T-helper 9 cell (primary cell): ENCODE results near the gene ERF.

ENCODE experiments used
- DNase-seq: peaks from one replicate; pipeline ENCODE4 v3.0.0-alpha.2; 2020

ERF gene

DNA sequence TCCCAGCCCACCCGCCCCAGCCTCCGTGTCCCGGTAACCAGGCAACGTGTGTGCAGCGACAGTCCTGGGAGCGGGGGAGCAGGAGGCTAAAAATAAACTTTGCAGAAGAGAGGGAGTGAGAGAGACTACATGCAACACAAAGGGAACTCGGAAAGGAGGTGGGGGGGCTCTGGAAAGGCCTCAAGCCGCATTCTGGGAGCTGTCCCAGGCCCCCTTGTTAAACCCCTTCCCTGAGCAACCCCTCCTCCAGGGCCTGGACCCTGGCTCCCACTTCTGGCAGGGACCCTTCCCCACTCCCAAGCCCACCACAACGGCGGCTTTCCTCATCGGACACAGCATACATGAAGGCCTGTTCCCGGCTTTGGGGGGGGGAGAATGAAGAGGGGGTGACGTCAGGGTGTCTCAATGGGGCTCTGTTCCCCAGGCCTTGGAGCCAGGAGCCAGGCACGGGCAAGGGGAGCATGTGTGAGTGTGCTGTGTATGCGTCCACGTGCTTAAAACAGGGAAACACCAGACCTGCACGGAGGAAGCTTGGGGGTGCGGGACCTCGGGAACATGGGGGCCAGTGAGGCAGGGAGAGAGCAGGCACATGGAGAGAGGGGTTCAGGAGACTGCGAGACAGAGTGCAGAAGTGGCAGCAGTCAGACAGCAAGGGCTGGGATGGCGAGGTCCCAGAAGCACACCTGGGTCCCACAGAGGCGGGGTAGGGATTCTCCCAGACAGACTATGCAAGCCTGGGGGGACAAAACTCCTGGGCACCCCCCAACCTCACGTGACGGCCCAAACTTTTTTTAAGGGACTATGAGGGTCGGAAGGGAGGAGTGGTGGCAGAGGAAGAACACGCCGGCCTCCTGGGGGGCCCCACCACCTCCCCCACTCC lies 2.3 kb downstream of the ERF start:
- DNase-seq, result no peak

DNA sequence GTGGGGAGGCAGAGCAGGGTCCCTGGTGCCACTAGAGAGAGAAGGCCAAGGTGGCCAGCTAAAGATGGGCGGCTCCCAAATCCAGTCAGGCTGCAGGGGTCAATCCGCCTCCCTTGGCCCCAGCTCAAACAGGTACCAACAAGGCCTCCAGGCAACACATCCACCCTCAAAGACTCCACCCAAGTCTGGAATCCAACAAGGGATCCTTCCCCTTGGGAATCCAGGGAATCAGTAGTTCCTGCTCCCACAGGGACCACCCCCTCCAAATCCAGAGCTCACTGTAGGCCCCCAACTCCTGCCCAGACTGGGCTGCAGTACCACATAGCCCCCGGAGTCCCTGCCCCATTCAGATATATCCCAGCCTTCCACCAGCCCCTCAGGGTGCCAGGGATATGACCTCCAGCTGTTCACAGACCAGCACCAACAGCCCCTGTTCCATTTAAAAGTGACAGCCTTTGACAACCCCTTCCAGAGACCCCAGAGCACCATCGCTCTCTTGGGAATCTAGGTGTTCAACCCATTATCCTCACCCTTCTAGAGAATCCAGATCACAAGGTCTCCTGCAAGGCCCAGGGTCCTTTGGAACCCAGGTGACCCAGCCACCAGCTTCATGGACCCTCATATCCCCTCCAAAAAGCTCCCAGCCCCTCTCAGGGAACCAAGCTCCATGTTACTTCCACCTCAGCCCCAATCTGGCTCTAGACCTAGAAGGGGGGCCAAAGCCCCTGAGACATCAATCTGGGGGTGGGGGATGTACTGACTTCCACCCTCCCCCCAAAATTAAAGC lies 3.2 kb downstream of the ERF start:
- DNase-seq, result no peak

DNA sequence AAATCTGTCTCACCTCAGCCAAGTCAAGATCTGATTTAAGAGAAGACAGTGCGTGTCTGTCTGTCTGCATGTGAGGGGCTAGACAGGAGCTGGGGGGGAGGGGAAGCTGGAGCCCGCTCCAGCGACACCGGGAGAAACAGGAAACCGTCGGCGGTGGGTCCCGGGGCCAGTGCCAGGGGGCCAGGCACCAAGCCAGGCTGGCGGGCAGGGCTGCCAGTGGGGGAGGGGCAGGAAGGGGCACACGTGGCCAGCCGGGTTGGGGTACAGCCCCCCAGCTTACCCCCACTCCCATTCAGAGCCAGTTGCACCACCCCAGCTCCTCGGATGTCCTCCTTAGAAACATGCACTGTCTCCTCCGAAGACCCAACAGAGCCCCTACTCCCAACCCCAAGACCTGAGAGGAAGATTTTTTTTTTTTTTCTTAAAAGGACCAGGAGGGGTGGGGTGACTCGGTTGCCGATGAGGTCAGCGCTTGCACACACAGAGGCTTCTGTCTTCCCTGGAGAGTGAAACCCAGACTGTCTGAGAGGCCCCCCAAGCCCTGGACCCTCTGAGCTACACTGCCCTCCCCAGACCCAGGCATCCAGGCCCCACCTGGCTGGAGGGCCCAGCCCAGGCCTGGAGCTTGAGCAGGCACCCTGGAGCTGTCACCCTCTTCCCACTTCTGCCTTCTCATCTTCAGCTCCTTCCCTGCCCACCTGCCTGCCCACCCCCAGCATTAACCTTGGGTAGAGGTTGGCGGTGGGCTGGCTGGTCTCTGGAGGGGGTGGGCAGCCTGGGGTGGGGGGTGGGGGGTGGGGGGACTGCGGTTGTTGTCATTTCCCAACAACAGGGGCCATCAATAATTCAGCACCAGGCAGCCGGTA lies 4.0 kb downstream of the ERF start:
- no peak for DNase-seq

DNA sequence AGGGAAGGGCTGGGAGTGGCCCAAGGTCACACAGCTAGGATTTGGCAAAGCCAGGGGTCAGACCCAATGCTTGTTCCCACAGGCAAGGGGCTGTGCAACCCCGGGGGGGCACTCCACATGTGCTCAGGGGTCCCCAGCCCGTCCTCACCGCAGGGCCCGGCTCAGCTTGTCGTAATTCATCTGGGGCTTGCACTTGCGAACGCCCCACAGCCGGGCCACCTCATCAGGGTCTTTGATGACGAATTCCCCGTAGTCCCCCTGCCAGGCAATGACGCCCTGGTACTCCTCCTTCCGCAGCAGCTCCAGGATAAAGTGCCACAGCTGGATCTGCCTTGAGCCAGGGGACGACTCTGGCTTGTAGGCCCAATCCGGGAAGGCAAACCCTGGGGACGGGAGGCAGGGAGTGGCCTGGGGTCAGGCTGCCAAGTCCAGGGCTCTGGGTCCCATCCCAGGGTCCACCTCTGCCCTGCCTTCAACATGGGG lies 4.7 kb downstream of the ERF start:
- no peak for DNase-seq

DNA sequence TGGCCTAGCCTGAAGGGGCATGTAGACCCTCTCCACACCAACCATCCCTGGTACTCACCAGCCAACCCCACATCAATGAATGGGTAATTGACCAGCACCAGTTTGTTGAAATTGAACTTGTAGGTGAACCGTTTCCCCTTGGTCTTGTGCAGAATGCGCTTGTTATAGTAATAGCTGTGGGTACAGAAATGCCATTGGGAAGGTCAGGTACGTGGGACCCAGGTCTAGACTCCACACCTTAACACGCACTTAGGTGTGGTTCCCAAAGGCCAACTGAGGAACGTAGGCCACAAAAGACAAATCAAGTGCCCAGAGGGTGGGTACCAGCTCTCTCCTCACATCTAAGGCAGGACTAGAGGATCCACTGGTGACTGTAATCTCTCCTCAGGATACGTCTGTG lies 5.2 kb downstream of the ERF start:
- no peak for DNase-seq

DNA sequence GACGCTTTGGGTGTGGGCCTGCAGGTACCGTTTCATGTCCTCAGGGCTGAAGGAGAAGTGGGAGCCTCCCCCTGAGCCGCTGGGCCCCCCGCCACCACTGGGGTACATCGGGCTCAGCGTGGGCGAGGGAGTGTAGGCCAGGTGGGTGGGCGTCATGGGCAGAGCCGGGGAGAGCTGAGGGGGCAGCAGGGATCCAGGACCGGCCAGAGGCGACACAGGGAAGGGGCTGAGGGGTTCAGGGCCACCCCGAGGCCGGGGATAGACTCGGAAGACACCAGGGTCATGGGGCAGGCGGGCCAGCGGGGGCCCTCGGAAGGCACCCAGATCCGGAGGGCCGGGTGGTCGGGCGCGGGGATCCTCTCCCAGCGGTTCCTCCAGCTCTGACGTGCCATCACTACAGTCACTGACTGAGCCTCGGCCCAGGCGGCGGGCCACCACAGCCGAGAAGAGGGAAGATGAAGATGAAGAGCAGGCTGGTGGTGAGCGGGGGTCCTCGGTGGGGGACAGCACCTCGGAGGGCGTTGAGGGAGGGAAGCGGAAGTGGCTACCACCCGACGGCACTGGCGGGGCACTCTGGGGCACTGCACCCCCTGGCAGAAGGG lies 5.7 kb downstream of the ERF start:
- no peak for DNase-seq

DNA sequence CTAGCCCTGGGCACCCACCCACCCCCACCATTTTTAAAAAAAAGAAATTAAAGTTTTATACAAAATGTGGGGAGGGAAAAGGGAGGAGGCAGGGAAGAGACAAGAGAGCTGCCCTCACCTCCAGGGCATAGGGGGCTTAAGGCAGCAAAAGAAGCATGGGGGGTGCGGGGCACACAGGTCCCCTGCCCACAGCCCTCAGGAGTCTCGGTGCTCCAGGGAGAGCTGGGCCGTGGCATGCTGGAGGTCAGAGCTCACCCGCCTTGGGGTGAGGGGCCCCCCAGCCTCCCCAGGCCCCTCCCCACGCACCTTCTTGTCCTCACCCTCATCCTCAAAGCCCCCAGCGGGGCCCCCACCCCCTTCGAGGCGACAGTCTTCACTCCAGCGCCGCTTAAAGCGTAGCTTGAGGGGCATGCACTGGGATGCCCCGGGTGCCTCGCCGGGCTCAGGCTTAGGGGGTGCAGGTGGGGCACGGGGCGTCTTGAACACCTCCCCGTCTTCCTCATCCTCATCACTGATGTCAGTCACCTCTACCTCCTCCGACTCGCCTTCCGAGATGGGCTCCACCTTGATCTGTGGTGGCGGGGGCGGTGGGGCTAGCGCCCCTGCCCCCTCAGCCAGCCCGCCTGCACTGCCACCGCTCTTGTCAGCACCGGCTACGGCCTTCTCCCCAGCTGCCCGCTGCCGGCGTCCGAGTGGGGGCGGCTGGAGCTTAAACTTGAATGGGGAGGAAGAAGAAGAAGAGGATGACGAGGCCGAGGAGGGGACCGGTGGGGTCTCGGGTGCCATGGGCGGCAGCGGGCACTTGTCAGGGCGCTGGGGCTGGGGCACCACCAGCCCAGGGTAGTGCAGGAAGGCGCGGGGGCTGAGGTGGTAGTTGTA lies 6.4 kb downstream of the ERF start:
- no peak for DNase-seq

DNA sequence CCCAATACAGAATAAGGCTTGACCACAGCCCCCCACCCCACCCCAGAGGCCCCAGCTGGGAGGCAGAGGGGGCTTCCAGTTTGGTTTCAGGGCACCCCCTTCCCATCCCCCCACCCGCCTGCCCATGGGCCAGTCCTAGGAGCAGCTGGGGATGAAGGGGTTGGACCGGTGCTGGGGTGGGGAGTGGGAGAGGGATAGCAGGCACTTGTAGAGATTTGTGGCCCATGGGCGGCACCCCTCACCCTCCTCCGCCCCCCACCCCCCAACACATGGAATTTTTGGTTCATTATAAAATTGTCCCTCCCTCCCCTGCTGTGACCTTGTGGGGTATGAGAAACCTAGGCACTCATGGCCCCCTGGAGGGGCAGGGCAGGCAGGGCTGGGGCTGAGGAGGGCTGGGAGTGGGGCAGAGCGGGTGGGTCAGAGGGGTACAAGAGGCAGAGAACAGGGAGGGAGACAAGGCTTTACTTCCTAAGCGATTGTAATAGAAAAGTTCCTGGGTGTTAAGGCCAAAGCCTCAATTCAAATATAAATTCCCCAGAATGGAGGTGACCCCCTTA lies 7.2 kb downstream of the ERF start:
- no peak for DNase-seq

DNA sequence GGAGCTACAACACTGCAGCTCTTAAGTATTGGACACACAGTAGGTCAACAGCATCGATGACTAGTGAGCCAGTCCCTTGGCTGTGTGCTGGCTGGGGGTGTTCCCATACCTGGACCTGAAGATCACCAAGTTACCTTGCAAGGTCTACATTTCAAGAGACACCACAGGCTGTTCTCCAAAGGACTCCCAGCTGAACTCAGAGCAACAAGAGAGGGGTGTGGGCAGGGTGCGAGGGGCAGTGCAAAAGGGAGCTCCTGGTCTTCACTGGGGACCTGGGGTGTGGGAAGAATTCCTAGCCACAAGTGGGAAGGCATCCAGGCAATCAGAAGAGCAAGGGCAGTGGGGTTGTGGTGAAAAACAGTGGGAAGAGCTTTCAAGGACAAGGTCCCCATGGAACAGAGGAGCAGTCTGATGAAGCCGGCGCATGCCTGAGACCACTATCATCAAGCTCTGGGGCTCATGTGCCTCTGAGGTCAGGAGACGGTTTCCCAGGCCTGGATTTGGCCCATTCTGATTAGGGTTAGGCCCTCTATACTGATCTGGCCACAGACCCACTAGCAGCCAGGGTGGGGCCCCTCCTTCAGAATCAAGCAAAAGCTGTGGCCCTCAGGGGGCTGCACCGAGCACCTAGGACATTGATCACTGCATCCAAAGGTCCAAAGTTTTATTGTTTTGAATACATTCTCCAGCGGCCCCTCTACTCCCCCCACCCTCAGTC lies 7.8 kb downstream of the ERF start:
- no peak for DNase-seq

DNA sequence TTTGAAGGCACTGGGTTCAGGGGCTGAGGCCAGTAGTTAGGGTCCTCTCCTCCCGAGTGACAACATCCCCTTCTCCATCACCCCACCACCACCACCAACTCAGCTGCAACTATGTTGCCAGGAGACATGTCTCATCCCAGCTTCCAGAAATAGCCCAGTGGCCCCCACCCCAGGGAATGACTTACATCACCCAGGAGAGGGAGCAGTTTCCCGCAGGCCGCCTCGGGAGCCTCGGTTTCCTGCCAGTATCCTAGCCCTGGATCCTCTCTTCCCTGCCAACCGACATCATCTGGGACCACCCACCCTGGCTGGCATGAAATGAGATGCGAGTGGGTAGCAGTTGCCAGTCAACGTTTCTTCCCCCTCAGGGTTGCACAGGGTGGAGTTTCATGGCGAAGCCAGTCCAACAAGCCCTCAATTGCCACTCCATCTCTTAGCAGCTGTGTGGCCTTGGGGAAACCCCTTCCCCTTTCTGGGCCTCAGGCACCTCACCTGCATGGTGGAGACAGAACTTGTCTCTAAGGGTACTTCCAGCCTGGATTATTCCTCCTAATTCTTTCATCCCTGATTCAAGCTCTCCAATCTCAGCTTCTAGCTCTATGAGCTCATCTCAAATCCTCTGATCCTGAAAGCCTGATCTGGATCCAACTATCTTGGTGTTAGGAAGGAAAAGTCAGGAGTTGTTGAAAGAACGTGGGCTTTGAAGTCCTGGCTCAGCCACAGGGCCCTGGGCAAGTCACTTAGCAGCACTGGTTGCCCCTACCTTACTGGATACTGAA lies 8.6 kb downstream of the ERF start:
- no peak for DNase-seq

DNA sequence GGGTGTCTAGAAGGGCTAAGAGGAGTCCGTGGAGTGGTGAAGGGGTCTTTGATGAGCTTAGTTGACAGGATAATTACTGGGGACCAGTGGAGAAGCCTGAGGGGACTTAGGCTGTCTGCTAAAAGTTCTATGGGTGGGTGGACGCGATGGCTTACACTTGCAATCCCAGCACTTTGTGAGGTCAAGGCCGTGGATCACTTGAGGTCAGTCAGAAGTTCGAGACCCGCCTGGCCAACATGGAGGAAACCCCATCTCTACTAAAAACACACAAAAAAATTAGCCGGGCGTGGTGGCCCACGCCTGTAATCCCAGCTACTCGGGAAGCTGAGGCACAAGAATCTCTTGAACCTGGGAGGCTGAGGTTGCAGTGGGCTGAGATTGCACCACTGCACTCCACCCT lies 9.7 kb downstream of the ERF start:
- no peak for DNase-seq

DNA sequence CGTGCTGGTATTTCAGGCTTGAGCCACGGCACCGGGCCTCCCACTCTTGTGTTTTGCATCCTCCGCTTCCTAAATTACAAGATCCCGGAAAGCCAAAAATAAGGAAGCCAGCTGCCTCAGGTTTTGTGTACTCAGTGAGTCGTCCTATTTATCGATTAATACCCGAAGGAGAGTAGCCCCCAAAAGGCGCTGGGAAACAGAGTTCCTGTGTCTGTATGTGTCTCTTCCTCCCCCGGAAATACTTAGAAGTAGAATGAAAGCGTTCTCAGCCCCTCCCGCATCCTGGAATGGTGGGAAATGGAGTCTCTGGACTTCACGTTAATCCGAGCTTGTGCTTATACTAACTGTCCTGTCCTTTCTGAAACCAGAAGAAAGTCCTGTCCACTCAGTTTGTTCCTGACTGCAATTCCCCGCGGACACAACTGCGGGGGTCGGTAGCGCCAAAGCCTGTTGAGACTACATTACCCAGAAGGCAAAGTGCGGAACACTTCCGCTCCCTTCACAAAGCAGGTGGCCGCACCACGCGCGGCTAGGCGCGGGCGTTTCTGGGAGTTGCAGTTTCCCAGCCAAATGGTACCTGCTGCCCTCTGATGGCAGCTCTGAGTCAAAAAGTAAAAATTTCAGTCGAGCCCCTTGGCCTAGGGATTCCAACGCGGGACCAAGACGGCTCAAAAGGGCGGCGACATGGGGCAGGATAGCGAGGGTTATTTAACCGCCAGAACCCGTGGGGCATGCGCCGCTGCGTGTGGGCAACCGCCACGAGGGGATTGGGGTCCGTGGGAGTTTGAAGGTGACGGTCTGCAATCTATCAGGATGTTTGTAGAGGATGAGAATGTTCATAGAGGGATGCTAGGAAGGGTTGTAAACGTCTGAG lies 10.3 kb downstream of the ERF start:
- peak; percentile 83 for DNase-seq

DNA sequence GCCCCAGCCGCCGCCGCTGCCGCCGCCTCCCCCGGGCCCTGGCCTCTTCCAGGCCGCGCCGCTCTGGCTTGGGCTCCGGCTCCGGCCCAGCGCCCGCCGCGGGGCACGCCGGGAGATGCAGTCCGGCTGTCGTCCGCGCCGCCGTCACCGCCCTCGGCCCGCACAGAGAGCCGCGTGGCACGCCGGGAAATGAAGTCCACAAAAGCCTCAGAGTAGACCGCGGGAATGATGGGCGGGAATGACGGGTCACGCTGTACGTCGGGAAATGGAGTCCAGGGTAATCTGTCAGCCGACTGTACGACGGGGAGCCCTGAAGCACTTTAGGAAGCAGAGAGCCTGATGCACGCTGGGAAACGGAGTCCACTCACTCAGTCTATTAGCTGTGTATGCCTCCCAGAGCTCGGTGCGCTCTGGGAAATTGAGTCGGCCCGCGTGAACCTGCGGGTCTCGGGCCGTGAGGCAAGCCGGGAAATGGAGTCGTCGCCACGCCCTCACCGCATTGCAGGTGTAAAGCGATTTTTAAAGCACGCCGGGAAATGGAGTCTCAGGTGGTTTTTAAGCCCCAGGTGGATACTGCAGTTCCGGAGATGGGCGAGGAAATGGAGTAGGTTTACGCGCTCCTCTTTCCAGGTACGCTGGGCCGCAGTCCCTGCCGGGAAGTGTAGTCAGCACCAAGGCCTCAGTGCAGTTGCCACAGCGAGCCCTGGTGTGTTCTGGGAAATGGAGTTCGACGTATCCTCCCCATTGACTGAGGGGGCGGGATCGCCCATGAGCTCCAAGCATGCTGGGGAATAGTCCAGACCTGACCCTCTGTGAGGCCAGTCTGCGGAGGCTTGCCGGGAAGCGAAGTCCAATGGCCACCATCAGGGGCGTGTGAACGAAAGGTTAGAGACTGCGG lies 12.2 kb downstream of the ERF start, which contains the start of gene GSK3A:
Gene GSK3A (minus strand): TSS at position 91 of the 898 bp plus-strand sequence. CDS start 137 bp downstream, outside the sequence.
- peak; percentile 92 for DNase-seq

DNA sequence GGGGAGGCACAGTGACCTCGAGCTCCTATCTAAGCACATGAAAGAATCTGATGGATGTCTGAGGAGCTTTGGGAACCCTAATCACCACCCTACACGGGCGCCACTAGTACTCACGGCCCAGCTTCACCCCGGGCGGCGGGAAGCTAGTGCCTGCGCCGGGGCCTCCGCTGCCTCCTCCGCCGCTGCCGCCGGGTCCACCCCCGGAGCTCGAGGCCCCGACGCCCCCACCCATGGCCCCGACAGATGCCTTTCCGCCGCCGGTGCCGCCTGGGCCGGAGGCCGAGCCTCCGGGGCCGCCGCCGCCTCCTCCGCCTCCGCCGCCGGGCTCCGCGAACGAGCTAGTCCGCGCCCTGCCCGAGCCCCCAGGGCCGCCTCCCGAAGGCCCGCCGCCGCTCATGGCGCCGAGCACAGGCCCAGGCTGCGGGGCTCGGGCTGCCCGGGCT lies 12.8 kb downstream of the ERF start:
- DNase-seq, result no peak

DNA sequence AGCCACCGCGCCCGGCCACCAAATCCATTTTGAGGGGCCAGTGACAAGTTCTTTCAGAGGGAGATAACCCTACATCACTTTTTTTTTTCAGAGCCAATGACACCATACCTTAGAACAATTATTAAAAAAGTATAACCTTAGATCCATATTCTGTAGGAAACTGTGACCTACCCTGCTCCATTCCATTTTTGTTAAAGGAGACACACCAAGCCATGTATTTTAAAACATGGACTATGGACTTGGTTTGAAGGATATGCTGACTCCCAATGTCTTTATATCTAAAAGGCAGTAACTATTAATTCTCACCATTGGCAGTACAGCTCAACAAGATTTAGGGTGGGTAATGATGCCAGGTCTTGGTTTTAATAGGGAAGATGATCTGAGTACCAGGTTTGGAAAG lies 13.6 kb downstream of the ERF start:
- no peak for DNase-seq

DNA sequence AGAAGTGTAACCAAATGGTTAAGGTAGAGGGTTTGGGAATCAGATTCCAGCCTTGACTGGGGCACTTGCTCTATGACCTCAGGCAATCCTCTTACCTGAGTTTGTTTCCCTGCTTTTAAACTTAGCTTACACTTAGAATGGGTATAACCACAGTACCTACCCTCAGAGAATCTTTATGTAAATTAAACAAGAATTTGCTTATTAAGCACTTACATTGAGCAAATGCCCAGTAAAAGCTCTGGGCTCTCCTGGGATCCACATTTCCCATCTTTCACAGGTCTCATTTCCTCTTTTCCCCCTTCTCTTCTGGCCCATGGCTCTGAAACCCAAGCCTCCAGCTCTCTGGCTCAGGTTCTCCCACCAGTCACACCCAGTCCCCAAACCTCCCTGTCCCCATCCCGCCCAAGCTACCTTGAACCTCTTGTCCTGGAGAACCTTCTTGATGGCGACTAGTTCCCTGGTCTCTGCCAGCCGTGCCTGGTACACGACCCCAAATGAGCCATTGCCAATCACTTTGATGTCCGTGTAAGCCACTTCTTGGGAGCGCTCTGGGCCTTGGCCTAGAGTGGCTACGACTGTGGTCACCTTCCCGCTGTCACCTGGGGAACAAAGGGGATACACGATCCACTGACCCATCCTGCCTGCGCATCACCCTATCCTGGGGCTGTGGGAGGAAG lies 15.2 kb downstream of the ERF start:
- no peak for DNase-seq

DNA sequence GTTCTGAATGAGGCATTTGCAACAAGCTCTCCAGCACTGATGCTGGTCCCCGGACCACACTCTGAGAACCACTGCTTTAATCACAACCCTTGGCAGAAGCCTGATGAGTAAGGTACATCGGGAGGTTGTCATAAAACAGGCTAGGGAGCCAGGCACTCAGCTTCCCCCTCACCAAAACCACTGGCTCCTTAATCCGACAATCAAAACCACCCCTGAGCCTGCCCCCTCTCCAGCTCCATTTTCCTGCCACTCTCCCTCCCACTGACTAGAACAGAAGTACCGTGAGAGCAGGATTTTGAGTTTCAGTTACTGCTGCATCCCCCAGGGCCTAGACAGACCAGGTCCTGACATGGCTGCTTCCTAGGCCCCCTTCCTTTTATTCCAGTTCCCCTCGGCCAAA lies 19.7 kb downstream of the ERF start:
- DNase-seq, result no peak
